ENCODE data around the gene KCNH2. TPM values are rescaled to one million over a fixed set of nuclear protein-coding genes. Genes with fewer than 3 reads are reported as not detected.

The KCNH2 gene
- total and polyA plus RNA-seq, 2 experiments from 2014 or later = 2.6 to 14.7 TPM

DNA sequence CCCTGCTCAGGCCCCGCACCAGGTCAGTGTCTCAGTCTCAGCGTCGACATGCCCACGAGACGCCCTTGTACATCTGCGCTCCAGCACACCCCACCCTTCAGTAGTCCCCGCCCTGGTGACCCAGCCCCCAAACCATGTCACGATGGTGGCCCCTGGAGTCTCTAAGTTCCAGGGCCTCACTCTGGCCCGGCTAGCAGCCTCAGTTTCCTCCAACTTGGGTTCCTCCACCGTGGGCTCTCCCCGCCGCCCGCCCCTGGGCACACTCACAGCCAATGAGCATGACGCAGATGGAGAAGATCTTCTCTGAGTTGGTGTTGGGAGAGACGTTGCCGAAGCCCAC is 27.0 kb downstream of the KCNH2 start:
- no peak overlapping the region for H2AFZ ChIP-seq
- H3K27ac ChIP-seq (ENCODE audit: low read depth) = no peak overlapping the region
- peaks cover 26% of the 10 kb centered on the region for H3K4me1 ChIP-seq (ENCODE audit: insufficient read depth)
- H3K27me3 ChIP-seq (ENCODE audit: insufficient read depth) = peaks cover 15% of the 10 kb centered on the region
- Mint-ChIP-seq H3K36me3 (ENCODE audit: low read depth) (no peaks in the 10 kb centered on the region), H3K4me1 (peaks cover 35% of the 10 kb centered on the region), H3K4me3 (no peak overlapping the region), H3K27ac (no peak overlapping the region), H3K9me3 (no peaks in the 10 kb centered on the region), H3K27me3 (ENCODE audit: insufficient read depth, low read depth, poor library complexity) (peaks cover 14% of the 10 kb centered on the region)
- no peak overlapping the region for H3K4me2 ChIP-seq
- H3F3A ChIP-seq (replicated peaks; ENCODE audit: low read depth) = 0 out of 2 replicates have a peak, but pooled peaks cover 3% of the 10 kb centered on the region
- H3K4me3 ChIP-seq = no peak overlapping the region
- ATAC-seq = no peak
- H4K20me1 ChIP-seq (replicated peaks; ENCODE audit: insufficient read depth) = no peaks in the 10 kb centered on the region; the same call in 1 of the 2 replicates
- DNase-seq (ENCODE audit: low spot score) = no peak
- no peaks in the 10 kb centered on the region for H3K79me2 ChIP-seq (replicated peaks; ENCODE audit: insufficient read depth)
- TF ChIP-seq, protein P1, sequence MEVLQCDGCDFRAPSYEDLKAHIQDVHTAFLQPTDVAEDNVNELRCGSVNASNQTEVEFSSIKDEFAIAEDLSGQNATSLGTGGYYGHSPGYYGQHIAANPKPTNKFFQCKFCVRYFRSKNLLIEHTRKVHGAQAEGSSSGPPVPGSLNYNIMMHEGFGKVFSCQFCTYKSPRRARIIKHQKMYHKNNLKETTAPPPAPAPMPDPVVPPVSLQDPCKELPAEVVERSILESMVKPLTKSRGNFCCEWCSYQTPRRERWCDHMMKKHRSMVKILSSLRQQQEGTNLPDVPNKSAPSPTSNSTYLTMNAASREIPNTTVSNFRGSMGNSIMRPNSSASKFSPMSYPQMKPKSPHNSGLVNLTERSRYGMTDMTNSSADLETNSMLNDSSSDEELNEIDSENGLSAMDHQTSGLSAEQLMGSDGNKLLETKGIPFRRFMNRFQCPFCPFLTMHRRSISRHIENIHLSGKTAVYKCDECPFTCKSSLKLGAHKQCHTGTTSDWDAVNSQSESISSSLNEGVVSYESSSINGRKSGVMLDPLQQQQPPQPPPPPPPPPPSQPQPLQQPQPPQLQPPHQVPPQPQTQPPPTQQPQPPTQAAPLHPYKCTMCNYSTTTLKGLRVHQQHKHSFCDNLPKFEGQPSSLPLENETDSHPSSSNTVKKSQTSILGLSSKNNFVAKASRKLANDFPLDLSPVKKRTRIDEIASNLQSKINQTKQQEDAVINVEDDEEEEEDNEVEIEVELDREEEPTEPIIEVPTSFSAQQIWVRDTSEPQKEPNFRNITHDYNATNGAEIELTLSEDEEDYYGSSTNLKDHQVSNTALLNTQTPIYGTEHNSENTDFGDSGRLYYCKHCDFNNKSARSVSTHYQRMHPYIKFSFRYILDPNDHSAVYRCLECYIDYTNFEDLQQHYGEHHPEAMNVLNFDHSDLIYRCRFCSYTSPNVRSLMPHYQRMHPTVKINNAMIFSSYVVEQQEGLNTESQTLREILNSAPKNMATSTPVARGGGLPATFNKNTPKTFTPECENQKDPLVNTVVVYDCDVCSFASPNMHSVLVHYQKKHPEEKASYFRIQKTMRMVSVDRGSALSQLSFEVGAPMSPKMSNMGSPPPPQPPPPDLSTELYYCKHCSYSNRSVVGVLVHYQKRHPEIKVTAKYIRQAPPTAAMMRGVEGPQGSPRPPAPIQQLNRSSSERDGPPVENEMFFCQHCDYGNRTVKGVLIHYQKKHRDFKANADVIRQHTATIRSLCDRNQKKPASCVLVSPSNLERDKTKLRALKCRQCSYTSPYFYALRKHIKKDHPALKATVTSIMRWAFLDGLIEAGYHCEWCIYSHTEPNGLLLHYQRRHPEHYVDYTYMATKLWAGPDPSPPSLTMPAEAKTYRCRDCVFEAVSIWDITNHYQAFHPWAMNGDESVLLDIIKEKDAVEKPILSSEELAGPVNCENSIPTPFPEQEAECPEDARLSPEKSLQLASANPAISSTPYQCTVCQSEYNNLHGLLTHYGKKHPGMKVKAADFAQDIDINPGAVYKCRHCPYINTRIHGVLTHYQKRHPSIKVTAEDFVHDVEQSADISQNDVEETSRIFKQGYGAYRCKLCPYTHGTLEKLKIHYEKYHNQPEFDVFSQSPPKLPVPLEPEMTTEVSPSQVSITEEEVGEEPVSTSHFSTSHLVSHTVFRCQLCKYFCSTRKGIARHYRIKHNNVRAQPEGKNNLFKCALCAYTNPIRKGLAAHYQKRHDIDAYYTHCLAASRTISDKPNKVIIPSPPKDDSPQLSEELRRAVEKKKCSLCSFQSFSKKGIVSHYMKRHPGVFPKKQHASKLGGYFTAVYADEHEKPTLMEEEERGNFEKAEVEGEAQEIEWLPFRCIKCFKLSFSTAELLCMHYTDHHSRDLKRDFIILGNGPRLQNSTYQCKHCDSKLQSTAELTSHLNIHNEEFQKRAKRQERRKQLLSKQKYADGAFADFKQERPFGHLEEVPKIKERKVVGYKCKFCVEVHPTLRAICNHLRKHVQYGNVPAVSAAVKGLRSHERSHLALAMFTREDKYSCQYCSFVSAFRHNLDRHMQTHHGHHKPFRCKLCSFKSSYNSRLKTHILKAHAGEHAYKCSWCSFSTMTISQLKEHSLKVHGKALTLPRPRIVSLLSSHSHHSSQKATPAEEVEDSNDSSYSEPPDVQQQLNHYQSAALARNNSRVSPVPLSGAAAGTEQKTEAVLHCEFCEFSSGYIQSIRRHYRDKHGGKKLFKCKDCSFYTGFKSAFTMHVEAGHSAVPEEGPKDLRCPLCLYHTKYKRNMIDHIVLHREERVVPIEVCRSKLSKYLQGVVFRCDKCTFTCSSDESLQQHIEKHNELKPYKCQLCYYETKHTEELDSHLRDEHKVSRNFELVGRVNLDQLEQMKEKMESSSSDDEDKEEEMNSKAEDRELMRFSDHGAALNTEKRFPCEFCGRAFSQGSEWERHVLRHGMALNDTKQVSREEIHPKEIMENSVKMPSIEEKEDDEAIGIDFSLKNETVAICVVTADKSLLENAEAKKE (CRISPR knock-in tag; IDR thresholded peaks at IDR 0.05) = no peak
- no peak for TF ChIP-seq POLR2AphosphoS5 (IDR thresholded peaks at IDR 0.05; ENCODE audit: low read depth)
- no peak for TF ChIP-seq STAT1 (IDR thresholded peaks at IDR 0.05; ENCODE audit: unreplicated experiment)
- TF ChIP-seq, protein P2, sequence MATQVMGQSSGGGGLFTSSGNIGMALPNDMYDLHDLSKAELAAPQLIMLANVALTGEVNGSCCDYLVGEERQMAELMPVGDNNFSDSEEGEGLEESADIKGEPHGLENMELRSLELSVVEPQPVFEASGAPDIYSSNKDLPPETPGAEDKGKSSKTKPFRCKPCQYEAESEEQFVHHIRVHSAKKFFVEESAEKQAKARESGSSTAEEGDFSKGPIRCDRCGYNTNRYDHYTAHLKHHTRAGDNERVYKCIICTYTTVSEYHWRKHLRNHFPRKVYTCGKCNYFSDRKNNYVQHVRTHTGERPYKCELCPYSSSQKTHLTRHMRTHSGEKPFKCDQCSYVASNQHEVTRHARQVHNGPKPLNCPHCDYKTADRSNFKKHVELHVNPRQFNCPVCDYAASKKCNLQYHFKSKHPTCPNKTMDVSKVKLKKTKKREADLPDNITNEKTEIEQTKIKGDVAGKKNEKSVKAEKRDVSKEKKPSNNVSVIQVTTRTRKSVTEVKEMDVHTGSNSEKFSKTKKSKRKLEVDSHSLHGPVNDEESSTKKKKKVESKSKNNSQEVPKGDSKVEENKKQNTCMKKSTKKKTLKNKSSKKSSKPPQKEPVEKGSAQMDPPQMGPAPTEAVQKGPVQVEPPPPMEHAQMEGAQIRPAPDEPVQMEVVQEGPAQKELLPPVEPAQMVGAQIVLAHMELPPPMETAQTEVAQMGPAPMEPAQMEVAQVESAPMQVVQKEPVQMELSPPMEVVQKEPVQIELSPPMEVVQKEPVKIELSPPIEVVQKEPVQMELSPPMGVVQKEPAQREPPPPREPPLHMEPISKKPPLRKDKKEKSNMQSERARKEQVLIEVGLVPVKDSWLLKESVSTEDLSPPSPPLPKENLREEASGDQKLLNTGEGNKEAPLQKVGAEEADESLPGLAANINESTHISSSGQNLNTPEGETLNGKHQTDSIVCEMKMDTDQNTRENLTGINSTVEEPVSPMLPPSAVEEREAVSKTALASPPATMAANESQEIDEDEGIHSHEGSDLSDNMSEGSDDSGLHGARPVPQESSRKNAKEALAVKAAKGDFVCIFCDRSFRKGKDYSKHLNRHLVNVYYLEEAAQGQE (IDR thresholded peaks at IDR 0.05; ENCODE audit: unreplicated experiment) = no peak
- TF ChIP-seq EZH2phosphoT487 (IDR thresholded peaks at IDR 0.05; ENCODE audit: unreplicated experiment) = no peak
- TF ChIP-seq ZNF331 (CRISPR knock-in tag; IDR thresholded peaks at IDR 0.05; ENCODE audit: low read depth) = no peak
- no peak for TF ChIP-seq EZH2 (IDR thresholded peaks at IDR 0.05; ENCODE audit: low read depth, unreplicated experiment)
- TF ChIP-seq CREB1 (CRISPR knock-in tag; IDR thresholded peaks at IDR 0.05; ENCODE audit: low read depth) = no peak
- no peak for TF ChIP-seq NANOG (IDR thresholded peaks at IDR 0.05; ENCODE audit: borderline replicate concordance)
- TF ChIP-seq, protein P3, sequence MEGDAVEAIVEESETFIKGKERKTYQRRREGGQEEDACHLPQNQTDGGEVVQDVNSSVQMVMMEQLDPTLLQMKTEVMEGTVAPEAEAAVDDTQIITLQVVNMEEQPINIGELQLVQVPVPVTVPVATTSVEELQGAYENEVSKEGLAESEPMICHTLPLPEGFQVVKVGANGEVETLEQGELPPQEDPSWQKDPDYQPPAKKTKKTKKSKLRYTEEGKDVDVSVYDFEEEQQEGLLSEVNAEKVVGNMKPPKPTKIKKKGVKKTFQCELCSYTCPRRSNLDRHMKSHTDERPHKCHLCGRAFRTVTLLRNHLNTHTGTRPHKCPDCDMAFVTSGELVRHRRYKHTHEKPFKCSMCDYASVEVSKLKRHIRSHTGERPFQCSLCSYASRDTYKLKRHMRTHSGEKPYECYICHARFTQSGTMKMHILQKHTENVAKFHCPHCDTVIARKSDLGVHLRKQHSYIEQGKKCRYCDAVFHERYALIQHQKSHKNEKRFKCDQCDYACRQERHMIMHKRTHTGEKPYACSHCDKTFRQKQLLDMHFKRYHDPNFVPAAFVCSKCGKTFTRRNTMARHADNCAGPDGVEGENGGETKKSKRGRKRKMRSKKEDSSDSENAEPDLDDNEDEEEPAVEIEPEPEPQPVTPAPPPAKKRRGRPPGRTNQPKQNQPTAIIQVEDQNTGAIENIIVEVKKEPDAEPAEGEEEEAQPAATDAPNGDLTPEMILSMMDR (conservative IDR thresholded peaks at IDR 0.05; ENCODE audit: low read depth in 2 of 2) = no peak
- TF ChIP-seq, protein P4, sequence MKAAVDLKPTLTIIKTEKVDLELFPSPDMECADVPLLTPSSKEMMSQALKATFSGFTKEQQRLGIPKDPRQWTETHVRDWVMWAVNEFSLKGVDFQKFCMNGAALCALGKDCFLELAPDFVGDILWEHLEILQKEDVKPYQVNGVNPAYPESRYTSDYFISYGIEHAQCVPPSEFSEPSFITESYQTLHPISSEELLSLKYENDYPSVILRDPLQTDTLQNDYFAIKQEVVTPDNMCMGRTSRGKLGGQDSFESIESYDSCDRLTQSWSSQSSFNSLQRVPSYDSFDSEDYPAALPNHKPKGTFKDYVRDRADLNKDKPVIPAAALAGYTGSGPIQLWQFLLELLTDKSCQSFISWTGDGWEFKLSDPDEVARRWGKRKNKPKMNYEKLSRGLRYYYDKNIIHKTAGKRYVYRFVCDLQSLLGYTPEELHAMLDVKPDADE (IDR thresholded peaks at IDR 0.05) = no peak
- TF ChIP-seq ZNF114 (CRISPR knock-in tag; IDR thresholded peaks at IDR 0.05) = no peak
- TF ChIP-seq JUNB (IDR thresholded peaks at IDR 0.05; ENCODE audit: unreplicated experiment) = no peak
- no peaks in the 10 kb centered on the region for H3K9me2 ChIP-seq (ENCODE audit: insufficient read depth)
- no peaks in the 10 kb centered on the region for H3K36me3 ChIP-seq (ENCODE audit: insufficient read depth)

All from GM23338 (cell line).